Endodermal cell (in vitro differentiated cells): ENCODE measurements around the gene SLC4A1. TPM values are rescaled to one million over a fixed set of nuclear protein-coding genes. Genes with fewer than 3 reads are reported as not detected.

ENCODE experiments used
- DNase-seq: peaks from one replicate; pipeline ENCODE4 v3.0.0-alpha.2; 2017
- H3K27ac ChIP-seq: 2 replicates; pipeline ENCODE4 v1.5.1; 2013; ENCODE audit warnings: mild to moderate bottlenecking, low read depth, low read length, moderate library complexity
- H3K27me3 ChIP-seq: 2 replicates; pipeline ENCODE4 v1.6.1; 2013; ENCODE audit warnings: mild to moderate bottlenecking, low read length, moderate library complexity; ENCODE audit not compliant: insufficient read depth, control insufficient read depth, poor library complexity, severe bottlenecking
- H3K36me3 ChIP-seq: 2 replicates; pipeline ENCODE4 v1.7.0; 2013; ENCODE audit warnings: mild to moderate bottlenecking, low read length, moderate library complexity; ENCODE audit not compliant: control insufficient read depth, insufficient read depth
- H3K4me1 ChIP-seq: one replicate; pipeline ENCODE4 v1.7.0; 2013; ENCODE audit warnings: low read length; ENCODE audit not compliant: control insufficient read depth, insufficient read depth
- H3K4me3 ChIP-seq: 2 replicates; pipeline ENCODE4 v1.5.1; 2013; ENCODE audit warnings: mild to moderate bottlenecking, low read length, moderate library complexity
- H3K9ac ChIP-seq: 2 replicates; pipeline ENCODE4 v1.6.1; 2013; ENCODE audit warnings: mild to moderate bottlenecking, low read length, moderate library complexity; ENCODE audit not compliant: poor library complexity, severe bottlenecking; ENCODE audit errors: extremely low read depth
- H3K9me3 ChIP-seq: 2 replicates; pipeline ENCODE4 v1.6.1; 2013; ENCODE audit warnings: mild to moderate bottlenecking, low read length, moderate library complexity; ENCODE audit not compliant: control insufficient read depth
- H3K27ac Mint-ChIP-seq: 2 replicates; pipeline ENCODE4 v1.8.0; 2020; ENCODE audit warnings: mixed read lengths
- H3K27me3 Mint-ChIP-seq: 2 replicates; pipeline ENCODE4 v1.8.0; 2021; ENCODE audit warnings: mild to moderate bottlenecking, mixed read lengths; ENCODE audit not compliant: insufficient read depth
- H3K36me3 Mint-ChIP-seq: 2 replicates; pipeline ENCODE4 v1.8.0; 2020; ENCODE audit warnings: low read depth, mixed read lengths
- H3K4me1 Mint-ChIP-seq: 2 replicates; pipeline ENCODE4 v1.8.0; 2020; ENCODE audit warnings: mixed read lengths
- H3K4me3 Mint-ChIP-seq: 2 replicates; pipeline ENCODE4 v1.8.0; 2020; ENCODE audit warnings: mild to moderate bottlenecking, moderate library complexity, mixed read lengths
- H3K9me3 Mint-ChIP-seq: 2 replicates; pipeline ENCODE4 v1.8.0; 2020; ENCODE audit warnings: mild to moderate bottlenecking, mixed read lengths
- WGBS, 2 experiments: methylation state at CpG; one replicate each; pipeline versions ENCODE4 v1.1.5 to v1.1.7; 2013; ENCODE audit warnings: missing lambda C conversion rate in 2 of 2, mixed read lengths in 1 of 2; ENCODE audit not compliant: insufficient coverage in 1 of 2, insufficient read length in 1 of 2; 5-methylcytosine and 5-hydroxymethylcytosine counted together
- total RNA-seq, 2 donors: library from RNA; stranded (reverse); fragmentation: NEBNext Ultra II Directional in 1 of 2; extraction: Animal tissue kit (Norgen Biotek cat#: 25700) in 1 of 2; gene quantifications; 2 replicates in 1 of 2; 3 replicates in 1 of 2; pipeline ENCODE4 v1.2.1, GENCODE V29; 2021
- TF ChIP-seq, protein P1 (sequence below): fragments of 200-600 bp; sonication (generic); conservative IDR thresholded peaks from 2 replicates; pipeline ENCODE4 v1.5.0; 2021; ENCODE audit warnings: antibody characterized with exemption, mild to moderate bottlenecking

Gene SLC4A1
- total RNA-seq, 2 donors from 2014 or later, result 0.04 TPM; not detected in 1

DNA sequence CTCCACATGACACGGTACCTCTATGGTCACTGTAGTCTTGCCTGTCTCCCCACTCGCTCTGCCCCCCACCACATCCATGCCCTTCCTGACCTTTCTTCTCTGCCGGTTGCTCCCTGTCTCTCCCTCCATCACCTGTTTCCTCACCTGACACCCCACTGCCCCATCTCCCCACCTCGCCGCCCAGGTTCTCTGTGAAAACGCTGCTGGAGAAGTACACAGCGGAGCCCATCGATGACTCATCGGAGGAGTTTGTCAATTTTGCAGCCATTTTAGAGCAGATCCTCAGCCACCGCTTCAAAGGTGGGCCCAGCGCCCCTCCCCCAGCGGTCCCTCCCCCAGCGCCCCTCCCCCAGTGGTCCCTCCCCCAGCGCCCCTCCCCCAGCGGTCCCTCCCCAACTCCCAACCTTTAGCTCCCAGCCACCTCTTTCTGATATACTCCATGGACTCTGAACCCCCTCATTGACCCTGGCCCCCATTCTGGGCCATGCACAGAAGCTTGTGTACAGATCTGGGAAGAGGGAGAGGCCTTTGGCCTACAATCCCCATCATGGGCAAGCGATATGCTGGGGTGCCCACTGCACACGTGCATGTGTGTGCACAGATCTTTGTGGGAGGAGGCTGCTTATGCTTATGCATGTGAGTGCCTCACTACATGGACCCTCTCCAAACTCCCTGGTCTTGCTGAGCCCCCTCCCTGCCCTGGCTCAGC is 44.6 kb upstream of the SLC4A1 start:
- H3K27me3 Mint-ChIP-seq, result peaks cover 38% of the 10 kb centered on the region
- Histone ChIP-seq H3K9me3 (no peaks in the 10 kb centered on the region), H3K27me3 (peaks cover 20% of the 10 kb centered on the region), H3K9ac (no peak overlapping the region), H3K36me3 (no peaks in the 10 kb centered on the region), H3K4me3 (no peak overlapping the region), H3K4me1 (no peaks in the 10 kb centered on the region), H3K27ac (no peak overlapping the region)
- no peaks in the 10 kb centered on the region for H3K9me3 Mint-ChIP-seq
- no peak overlapping the region for H3K4me3 Mint-ChIP-seq
- peaks cover 16% of the 10 kb centered on the region for H3K4me1 Mint-ChIP-seq
- H3K27ac Mint-ChIP-seq, result no peak overlapping the region
- TF ChIP-seq, protein P1, sequence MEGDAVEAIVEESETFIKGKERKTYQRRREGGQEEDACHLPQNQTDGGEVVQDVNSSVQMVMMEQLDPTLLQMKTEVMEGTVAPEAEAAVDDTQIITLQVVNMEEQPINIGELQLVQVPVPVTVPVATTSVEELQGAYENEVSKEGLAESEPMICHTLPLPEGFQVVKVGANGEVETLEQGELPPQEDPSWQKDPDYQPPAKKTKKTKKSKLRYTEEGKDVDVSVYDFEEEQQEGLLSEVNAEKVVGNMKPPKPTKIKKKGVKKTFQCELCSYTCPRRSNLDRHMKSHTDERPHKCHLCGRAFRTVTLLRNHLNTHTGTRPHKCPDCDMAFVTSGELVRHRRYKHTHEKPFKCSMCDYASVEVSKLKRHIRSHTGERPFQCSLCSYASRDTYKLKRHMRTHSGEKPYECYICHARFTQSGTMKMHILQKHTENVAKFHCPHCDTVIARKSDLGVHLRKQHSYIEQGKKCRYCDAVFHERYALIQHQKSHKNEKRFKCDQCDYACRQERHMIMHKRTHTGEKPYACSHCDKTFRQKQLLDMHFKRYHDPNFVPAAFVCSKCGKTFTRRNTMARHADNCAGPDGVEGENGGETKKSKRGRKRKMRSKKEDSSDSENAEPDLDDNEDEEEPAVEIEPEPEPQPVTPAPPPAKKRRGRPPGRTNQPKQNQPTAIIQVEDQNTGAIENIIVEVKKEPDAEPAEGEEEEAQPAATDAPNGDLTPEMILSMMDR, result no peak
- DNase-seq, result no peak
- H3K36me3 Mint-ChIP-seq, result no peaks in the 10 kb centered on the region
- 75 to 81% methylated on average over 8 to 12 of the region's 17 CpGs for WGBS, 2 experiments

DNA sequence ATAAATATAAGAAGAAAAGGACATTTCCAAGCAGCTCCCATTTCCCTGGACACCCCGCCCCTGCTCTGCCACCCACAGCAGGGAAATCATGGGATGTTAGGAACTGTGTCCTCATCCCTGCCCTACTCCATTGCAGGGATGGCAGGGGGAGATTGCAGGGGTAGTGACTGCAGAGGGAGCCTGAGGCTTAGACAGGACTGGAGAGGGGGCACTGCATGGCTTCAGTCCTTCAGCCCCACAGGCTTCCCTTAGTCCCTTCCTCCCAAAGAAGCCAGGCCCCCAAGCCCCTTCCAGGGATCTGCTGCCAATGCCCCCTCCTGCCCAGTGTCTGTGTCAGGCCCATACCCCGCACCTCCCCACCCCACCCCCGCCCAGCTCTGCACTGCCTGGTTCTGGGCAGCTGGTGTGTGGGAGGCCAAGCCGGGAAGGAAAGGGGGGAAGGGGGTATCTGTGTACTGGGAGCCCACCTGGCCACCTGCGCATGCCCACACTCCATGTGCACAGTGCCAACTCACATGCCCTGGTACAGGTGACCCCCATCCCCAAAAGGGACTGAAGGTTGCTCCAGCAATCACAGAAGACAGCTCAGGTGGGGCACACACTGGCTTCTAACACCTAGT is 43.7 kb upstream of the SLC4A1 start:
- H3K9me3 ChIP-seq, result no peaks in the 10 kb centered on the region
- H3K9ac ChIP-seq, result no peak overlapping the region
- H3K9me3 Mint-ChIP-seq, result no peaks in the 10 kb centered on the region
- 97 to 100% methylated on average over 1 to 3 of the region's 5 CpGs for WGBS, 2 experiments
- H3K4me1 ChIP-seq, result no peaks in the 10 kb centered on the region
- H3K27ac ChIP-seq, result no peak overlapping the region
- H3K4me3 ChIP-seq, result no peak overlapping the region
- H3K27me3 Mint-ChIP-seq, result peaks cover 44% of the 10 kb centered on the region
- H3K27me3 ChIP-seq, result peaks cover 20% of the 10 kb centered on the region
- H3K36me3 Mint-ChIP-seq, result no peaks in the 10 kb centered on the region
- no peak overlapping the region for H3K27ac Mint-ChIP-seq
- H3K4me3 Mint-ChIP-seq, result no peak overlapping the region
- no peak for DNase-seq
- H3K36me3 ChIP-seq, result no peaks in the 10 kb centered on the region
- H3K4me1 Mint-ChIP-seq, result peaks cover 20% of the 10 kb centered on the region
- TF ChIP-seq, protein P1, result no peak

DNA sequence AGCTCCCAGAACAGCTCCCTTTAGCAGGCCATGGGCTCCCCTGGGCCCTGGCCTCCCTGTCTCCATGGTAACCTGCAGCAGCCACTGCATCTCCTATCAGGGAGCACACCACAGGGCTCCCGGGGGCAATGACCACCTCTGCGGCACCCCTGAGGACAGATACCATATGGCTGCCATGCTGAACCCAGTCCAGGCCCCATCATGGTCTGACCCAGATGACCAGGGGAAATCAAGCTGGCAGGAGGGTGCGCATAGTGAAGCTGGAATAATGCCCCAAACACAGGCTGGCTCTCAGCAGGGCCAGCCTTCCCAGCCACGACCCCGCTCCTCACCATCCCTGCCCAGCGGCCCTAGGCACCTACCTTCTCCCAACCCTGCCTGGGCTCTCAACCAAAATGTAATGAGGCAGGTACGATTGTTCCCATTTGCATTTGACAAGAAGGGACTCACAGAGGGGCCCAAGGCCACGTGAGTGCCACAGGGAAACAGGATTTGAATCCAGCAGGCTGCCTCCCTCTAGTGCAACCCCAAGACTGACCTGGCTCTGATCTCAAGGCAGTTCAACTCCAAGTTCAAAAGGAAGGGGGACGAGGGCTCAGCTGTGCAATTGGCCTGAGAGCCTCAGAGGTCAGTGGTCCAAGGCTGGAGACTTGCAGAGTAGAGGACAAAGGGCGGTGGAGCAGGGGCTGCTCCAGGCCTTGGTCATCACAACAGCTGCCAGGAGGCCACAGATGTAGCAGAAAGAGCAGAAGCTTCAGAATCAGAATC is 42.9 kb upstream of the SLC4A1 start:
- Mint-ChIP-seq H3K27me3 (peaks cover 46% of the 10 kb centered on the region), H3K9me3 (no peaks in the 10 kb centered on the region), H3K4me1 (peaks cover 14% of the 10 kb centered on the region), H3K4me3 (no peak overlapping the region), H3K27ac (no peak overlapping the region), H3K36me3 (no peaks in the 10 kb centered on the region)
- Histone ChIP-seq H3K4me3 (no peak overlapping the region), H3K36me3 (no peaks in the 10 kb centered on the region), H3K27ac (no peak overlapping the region), H3K9ac (no peak overlapping the region), H3K27me3 (peaks cover 19% of the 10 kb centered on the region), H3K4me1 (no peaks in the 10 kb centered on the region), H3K9me3 (no peaks in the 10 kb centered on the region)
- DNase-seq, result no peak
- WGBS, 2 experiments, result 75 to 85% methylated on average over 7 to 10 of the region's 10 CpGs
- TF ChIP-seq, protein P1, result no peak
